ENCODE data around the gene SLC5A8. TPM values are rescaled to one million over a fixed set of nuclear protein-coding genes. Genes with fewer than 3 reads are reported as not detected.

Gene SLC5A8
- total and polyA plus RNA-seq, 2 of the 4 experiments (the other 2 are of a cell fraction), result not detected

GRCh38 chr12:101230547-101230946 lies 20.5 kb upstream of the SLC5A8 start:
- CTCF ChIA-PET, result no interaction called here
- BruUV-seq (replicated peaks), result no TSS peak
- no peak overlapping the region for H3K4ac ChIP-seq (ENCODE audit: low read depth, low read length)
- peak overlapping the region; percentile 84 for H2AK9ac ChIP-seq (replicated peaks; ENCODE audit: low read depth, low read length, poor library complexity)
- no peak overlapping the region for H3K9ac ChIP-seq (ENCODE audit: low read depth, low read length)
- H2BK20ac ChIP-seq (ENCODE audit: low read depth, low read length), result no peak overlapping the region
- no peak overlapping the region for H3K23ac ChIP-seq (ENCODE audit: low read depth, low read length)
- H2AFZ ChIP-seq (replicated peaks; ENCODE audit: low read length, poor library complexity), result no peak overlapping the region
- H3K9me3 ChIP-seq (ENCODE audit: control insufficient read depth, insufficient read depth, low read length), result no peaks in the 10 kb centered on the region
- no peaks in the 10 kb centered on the region for H3K36me3 ChIP-seq (ENCODE audit: control insufficient read depth, insufficient read depth, low read length)
- DNase-seq, result peak; percentile 65
- no peak overlapping the region for H2AK5ac ChIP-seq (ENCODE audit: low read depth, low read length)
- no peak overlapping the region for H3K27ac ChIP-seq (ENCODE audit: insufficient read depth, low read length)
- H4K8ac ChIP-seq (ENCODE audit: low read depth in 2 of 2, low read length in 2 of 2), result no peak overlapping the region
- dilution Hi-C loops (cut with HindIII; ENCODE audit: low sequenced_read_pairs, unreplicated experiment), result no loop called here
- H3K79me1 ChIP-seq (ENCODE audit: low read depth in 1 of 2, low read length in 2 of 2), result no peaks in the 10 kb centered on the region
- H4K5ac ChIP-seq (ENCODE audit: low read depth, low read length), result no peak overlapping the region
- peak; percentile 85 for ATAC-seq (ENCODE audit: low read depth)
- in situ Hi-C loops (cut with MboI; ENCODE audit: low sequenced_read_pairs), result no loop called here
- H3K18ac ChIP-seq (ENCODE audit: low read depth, low read length), result no peak overlapping the region
- intact Hi-C loops (cut with micrococcal nuclease), result no loop called here
- no peak overlapping the region for H3K56ac ChIP-seq (ENCODE audit: extremely low read depth, insufficient read depth, low read length)
- H2BK5ac ChIP-seq (ENCODE audit: low read depth, low read length, poor library complexity, severe bottlenecking), result no peak overlapping the region
- POLR2A ChIA-PET (ENCODE audit: unreplicated experiment), result no interaction called here
- H3K4me1 ChIP-seq (ENCODE audit: control insufficient read depth, insufficient read depth, low read length), result no peaks in the 10 kb centered on the region
- H3K27me3 ChIP-seq (ENCODE audit: control insufficient read depth, insufficient read depth, low read length), result no peaks in the 10 kb centered on the region; the same call in 1 of the 2 replicates
- no peaks in the 10 kb centered on the region for H4K20me1 ChIP-seq (ENCODE audit: insufficient read depth, low read length)
- H2BK15ac ChIP-seq (ENCODE audit: low read depth, low read length), result no peak overlapping the region
- H3K14ac ChIP-seq (replicated peaks; ENCODE audit: low read depth, low read length), result no peak overlapping the region
- no peak for TF ChIP-seq SMC3 (IDR thresholded peaks at IDR 0.05; ENCODE audit: low read depth, low read length)
- no peak for TF ChIP-seq FOS (IDR thresholded peaks at IDR 0.05; ENCODE audit: low read depth, low read length)
- TF ChIP-seq, protein P1, sequence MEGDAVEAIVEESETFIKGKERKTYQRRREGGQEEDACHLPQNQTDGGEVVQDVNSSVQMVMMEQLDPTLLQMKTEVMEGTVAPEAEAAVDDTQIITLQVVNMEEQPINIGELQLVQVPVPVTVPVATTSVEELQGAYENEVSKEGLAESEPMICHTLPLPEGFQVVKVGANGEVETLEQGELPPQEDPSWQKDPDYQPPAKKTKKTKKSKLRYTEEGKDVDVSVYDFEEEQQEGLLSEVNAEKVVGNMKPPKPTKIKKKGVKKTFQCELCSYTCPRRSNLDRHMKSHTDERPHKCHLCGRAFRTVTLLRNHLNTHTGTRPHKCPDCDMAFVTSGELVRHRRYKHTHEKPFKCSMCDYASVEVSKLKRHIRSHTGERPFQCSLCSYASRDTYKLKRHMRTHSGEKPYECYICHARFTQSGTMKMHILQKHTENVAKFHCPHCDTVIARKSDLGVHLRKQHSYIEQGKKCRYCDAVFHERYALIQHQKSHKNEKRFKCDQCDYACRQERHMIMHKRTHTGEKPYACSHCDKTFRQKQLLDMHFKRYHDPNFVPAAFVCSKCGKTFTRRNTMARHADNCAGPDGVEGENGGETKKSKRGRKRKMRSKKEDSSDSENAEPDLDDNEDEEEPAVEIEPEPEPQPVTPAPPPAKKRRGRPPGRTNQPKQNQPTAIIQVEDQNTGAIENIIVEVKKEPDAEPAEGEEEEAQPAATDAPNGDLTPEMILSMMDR (conservative IDR thresholded peaks at IDR 0.05; ENCODE audit: low read depth, low read length), result no peak
- TF ChIP-seq USF2 (IDR thresholded peaks at IDR 0.05; ENCODE audit: low read depth, low read length), result no peak
- TF ChIP-seq RFX5 (IDR thresholded peaks at IDR 0.05; ENCODE audit: low read depth, low read length), result no peak
- no peak for TF ChIP-seq POLR2A (IDR thresholded peaks at IDR 0.05; ENCODE audit: low read depth, low read length)
- no peak for TF ChIP-seq RCOR1 (IDR thresholded peaks at IDR 0.05; ENCODE audit: insufficient replicate concordance, low read length)
- TF ChIP-seq MXI1 (IDR thresholded peaks at IDR 0.05; ENCODE audit: borderline replicate concordance, low read depth, low read length), result no peak
- TF ChIP-seq NFE2L2 (IDR thresholded peaks at IDR 0.05; ENCODE audit: low read depth, low read length), result no peak
- no peak for TF ChIP-seq MAFK (IDR thresholded peaks at IDR 0.05; ENCODE audit: low read depth, low read length)
- TF ChIP-seq MAZ (IDR thresholded peaks at IDR 0.05; ENCODE audit: borderline replicate concordance, low read depth, low read length), result no peak
- no CpG with 5 or more reads among the region's 5 CpGs for WGBS, 2 experiments (ENCODE audit: extremely low coverage in 2 of 2, insufficient read length in 1 of 2)
- H3K9me1 ChIP-seq (ENCODE audit: insufficient read depth, low read length), result no peaks in the 10 kb centered on the region
- H4K91ac ChIP-seq (ENCODE audit: insufficient read depth, low read depth, low read length), result no peak overlapping the region
- no peak overlapping the region for H3K4me3 ChIP-seq (ENCODE audit: insufficient read depth, low read depth, low read length)
- no peak overlapping the region; the same call in 1 of the 2 replicates for H3K4me2 ChIP-seq (ENCODE audit: low read depth, low read length)
- no peak overlapping the region for H2BK120ac ChIP-seq (ENCODE audit: low read depth, low read length)

Data from IMR-90 (cell line).